Measurements from ENCODE around the gene UHRF1.

UHRF1 gene

DNA sequence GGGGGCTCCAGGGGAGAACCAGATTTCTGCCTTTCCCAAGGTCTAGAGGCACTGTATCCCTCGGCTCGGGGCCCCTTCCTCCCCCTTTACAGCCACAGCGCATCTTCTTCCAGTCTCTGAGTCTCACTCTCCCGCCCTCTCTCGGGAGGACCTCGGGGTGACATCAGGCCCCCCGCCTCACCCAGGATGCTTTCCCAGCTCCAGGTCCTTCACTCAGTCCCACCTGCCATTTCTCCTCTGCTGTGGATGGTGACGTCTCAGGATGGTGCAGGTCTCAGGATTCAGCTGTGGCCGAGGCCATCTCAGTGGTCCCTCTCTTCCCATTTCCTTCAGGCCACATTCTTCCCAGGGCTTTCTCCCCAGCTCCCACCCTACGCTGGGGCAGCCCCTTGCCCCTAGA, 46.0 kb downstream of the UHRF1 start:
- Histone ChIP-seq H3K36me3 (replicated peaks; ENCODE audit: low read depth, low read length) (peaks cover 65% of the 10 kb centered on the region), H4K20me1 (ENCODE audit: insufficient read depth, low read length) (peaks cover 3% of the 10 kb centered on the region; the same call in 1 of the 2 replicates), H3K27me3 (ENCODE audit: low read depth, low read length) (no peaks in the 10 kb centered on the region), H3K4me2 (ENCODE audit: low read length) (no peak overlapping the region), H3K27ac (ENCODE audit: low read length) (no peak overlapping the region), H3K9me3 (ENCODE audit: insufficient read depth, low read length) (no peaks in the 10 kb centered on the region), H3K79me2 (ENCODE audit: low read length) (0 out of 2 replicates have a peak, but pooled peaks cover 7% of the 10 kb centered on the region), H2AFZ (ENCODE audit: low read depth, low read length) (no peak overlapping the region), H3K4me3 (ENCODE audit: low read length) (no peak overlapping the region), H3K9ac (ENCODE audit: low read length) (no peak overlapping the region), H3K4me1 (ENCODE audit: low read length) (no peaks in the 10 kb centered on the region)
- TF ChIP-seq, protein P1, sequence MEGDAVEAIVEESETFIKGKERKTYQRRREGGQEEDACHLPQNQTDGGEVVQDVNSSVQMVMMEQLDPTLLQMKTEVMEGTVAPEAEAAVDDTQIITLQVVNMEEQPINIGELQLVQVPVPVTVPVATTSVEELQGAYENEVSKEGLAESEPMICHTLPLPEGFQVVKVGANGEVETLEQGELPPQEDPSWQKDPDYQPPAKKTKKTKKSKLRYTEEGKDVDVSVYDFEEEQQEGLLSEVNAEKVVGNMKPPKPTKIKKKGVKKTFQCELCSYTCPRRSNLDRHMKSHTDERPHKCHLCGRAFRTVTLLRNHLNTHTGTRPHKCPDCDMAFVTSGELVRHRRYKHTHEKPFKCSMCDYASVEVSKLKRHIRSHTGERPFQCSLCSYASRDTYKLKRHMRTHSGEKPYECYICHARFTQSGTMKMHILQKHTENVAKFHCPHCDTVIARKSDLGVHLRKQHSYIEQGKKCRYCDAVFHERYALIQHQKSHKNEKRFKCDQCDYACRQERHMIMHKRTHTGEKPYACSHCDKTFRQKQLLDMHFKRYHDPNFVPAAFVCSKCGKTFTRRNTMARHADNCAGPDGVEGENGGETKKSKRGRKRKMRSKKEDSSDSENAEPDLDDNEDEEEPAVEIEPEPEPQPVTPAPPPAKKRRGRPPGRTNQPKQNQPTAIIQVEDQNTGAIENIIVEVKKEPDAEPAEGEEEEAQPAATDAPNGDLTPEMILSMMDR (IDR thresholded peaks at IDR 0.05; ENCODE audit: low read depth, low read length), result no peak
- TF ChIP-seq EZH2phosphoT487 (IDR thresholded peaks at IDR 0.05; ENCODE audit: low read depth), result no peak

DNA sequence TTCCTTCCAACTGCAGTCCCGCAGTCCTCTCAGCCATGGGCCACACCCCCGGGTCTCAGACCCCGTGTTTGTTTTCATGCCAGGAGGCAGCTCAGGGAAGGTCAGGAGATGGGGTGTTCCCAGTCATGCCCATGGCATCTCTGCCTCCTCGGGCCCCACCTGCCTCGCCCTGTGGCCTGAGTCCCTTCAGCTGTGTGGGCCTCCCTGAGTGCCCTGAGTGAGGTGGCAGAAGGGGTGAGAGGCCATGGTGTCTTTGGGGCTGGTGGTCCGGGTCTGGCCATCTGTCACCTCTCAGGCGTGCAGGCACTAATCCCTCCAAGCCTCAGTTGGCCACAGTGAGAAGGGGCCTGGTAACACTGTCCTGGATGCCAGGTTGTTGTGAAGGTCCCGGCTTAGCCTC, 48.7 kb downstream of the UHRF1 start:
- no peaks in the 10 kb centered on the region; the same call in 1 of the 2 replicates for H4K20me1 ChIP-seq (ENCODE audit: insufficient read depth, low read length)

DNA sequence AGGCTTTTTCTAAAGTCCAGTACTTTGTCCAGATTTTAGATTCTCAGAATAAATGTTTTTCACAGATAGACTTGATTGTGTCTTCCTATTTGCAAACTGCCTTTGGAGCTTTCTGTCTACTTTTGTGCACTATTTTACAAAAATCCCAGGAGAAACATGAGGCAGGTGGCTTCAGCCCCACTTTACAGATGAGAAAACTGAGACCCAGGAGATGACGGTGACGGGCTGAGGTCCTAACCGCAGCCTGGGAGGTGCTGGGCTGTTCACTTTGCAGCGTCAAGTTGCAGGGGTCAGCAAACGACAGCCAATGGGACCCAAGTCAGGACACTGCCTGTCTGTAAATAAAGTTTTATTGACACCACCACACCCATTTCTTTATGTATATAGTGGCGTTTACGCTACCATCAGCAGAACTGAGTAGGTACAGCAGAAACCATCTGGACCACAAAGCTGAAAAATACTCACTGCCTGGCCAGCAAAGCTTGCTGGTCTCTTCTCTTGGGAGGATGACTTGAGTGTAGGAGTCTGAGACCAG, 52.9 kb downstream of the UHRF1 start:
- no peaks in the 10 kb centered on the region for H3K27me3 ChIP-seq (ENCODE audit: low read depth, low read length)
- H3K4me3 ChIP-seq (ENCODE audit: low read length), result no peak overlapping the region
- no peak overlapping the region for H2AFZ ChIP-seq (ENCODE audit: low read depth, low read length)
- no peak overlapping the region for H3K4me2 ChIP-seq (ENCODE audit: low read length)
- TF ChIP-seq EZH2phosphoT487 (IDR thresholded peaks at IDR 0.05; ENCODE audit: low read depth), result no peak
- TF ChIP-seq, protein P1 (IDR thresholded peaks at IDR 0.05; ENCODE audit: low read depth, low read length), result no peak
- H3K36me3 ChIP-seq (replicated peaks; ENCODE audit: low read depth, low read length), result peaks cover 45% of the 10 kb centered on the region
- H3K27ac ChIP-seq (ENCODE audit: low read length), result no peak overlapping the region
- H3K9ac ChIP-seq (ENCODE audit: low read length), result no peak overlapping the region
- no peaks in the 10 kb centered on the region for H3K9me3 ChIP-seq (ENCODE audit: insufficient read depth, low read length)
- H4K20me1 ChIP-seq (ENCODE audit: insufficient read depth, low read length), result no peaks in the 10 kb centered on the region; the same call in 1 of the 2 replicates
- H3K4me1 ChIP-seq (ENCODE audit: low read length), result peaks cover 7% of the 10 kb centered on the region; the same call in 1 of the 2 replicates
- H3K79me2 ChIP-seq (ENCODE audit: low read length), result 0 out of 2 replicates have a peak, but pooled peaks cover 7% of the 10 kb centered on the region

More for the DNA sequence above, 48.7 kb downstream of the UHRF1 start:
- H3K27ac ChIP-seq (ENCODE audit: low read length), result no peak overlapping the region
- H3K4me2 ChIP-seq (ENCODE audit: low read length), result no peak overlapping the region
- H3K36me3 ChIP-seq (replicated peaks; ENCODE audit: low read depth, low read length), result peaks cover 58% of the 10 kb centered on the region
- TF ChIP-seq EZH2phosphoT487 (IDR thresholded peaks at IDR 0.05; ENCODE audit: low read depth), result no peak
- TF ChIP-seq, protein P1 (IDR thresholded peaks at IDR 0.05; ENCODE audit: low read depth, low read length), result no peak
- no peaks in the 10 kb centered on the region for H3K4me1 ChIP-seq (ENCODE audit: low read length)
- 0 out of 2 replicates have a peak, but pooled peaks cover 7% of the 10 kb centered on the region for H3K79me2 ChIP-seq (ENCODE audit: low read length)
- no peaks in the 10 kb centered on the region for H3K27me3 ChIP-seq (ENCODE audit: low read depth, low read length)
- H3K9me3 ChIP-seq (ENCODE audit: insufficient read depth, low read length), result no peaks in the 10 kb centered on the region
- no peak overlapping the region for H3K4me3 ChIP-seq (ENCODE audit: low read length)
- H2AFZ ChIP-seq (ENCODE audit: low read depth, low read length), result no peak overlapping the region
- no peak overlapping the region for H3K9ac ChIP-seq (ENCODE audit: low read length)

DNA sequence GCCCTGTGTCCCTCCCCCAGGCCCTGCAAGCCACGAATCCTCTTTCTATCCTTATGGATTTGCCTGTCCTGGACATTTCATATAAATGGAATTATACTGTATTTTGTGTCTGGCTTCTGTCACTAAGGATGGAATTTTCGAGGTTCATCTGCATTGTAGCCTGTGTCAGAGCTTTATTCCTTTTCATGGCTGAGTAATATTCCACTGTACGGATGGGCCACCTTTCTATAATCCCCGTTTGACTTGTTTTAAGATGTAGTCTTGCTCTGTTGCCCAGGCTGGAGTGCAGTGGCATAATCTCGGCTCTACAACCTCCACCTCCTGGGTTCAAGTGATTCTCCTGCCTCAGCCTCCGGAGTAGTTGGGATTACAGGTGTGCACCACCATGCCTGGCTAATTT, 55.8 kb downstream of the UHRF1 start:
- Histone ChIP-seq H3K79me2 (ENCODE audit: low read length) (peaks cover 10% of the 10 kb centered on the region), H3K27ac (ENCODE audit: low read length) (no peak overlapping the region), H3K9me3 (ENCODE audit: insufficient read depth, low read length) (no peaks in the 10 kb centered on the region), H3K4me1 (ENCODE audit: low read length) (peaks cover 16% of the 10 kb centered on the region), H2AFZ (ENCODE audit: low read depth, low read length) (no peak overlapping the region), H3K4me3 (ENCODE audit: low read length) (no peak overlapping the region), H3K4me2 (ENCODE audit: low read length) (no peak overlapping the region), H3K9ac (ENCODE audit: low read length) (no peak overlapping the region), H4K20me1 (ENCODE audit: insufficient read depth, low read length) (peaks cover 4% of the 10 kb centered on the region; the same call in 1 of the 2 replicates), H3K27me3 (ENCODE audit: low read depth, low read length) (no peaks in the 10 kb centered on the region), H3K36me3 (replicated peaks; ENCODE audit: low read depth, low read length) (peaks cover 27% of the 10 kb centered on the region)
- TF ChIP-seq, protein P1 (IDR thresholded peaks at IDR 0.05; ENCODE audit: low read depth, low read length), result no peak
- no peak for TF ChIP-seq EZH2phosphoT487 (IDR thresholded peaks at IDR 0.05; ENCODE audit: low read depth)
